NCI-H2107 (cell line): ENCODE data around the gene NCOA4.
"Not testable (repeated sequence)": the region's sequence is repeated elsewhere in the genome, so short reads cannot be mapped to it uniquely, and the experiment has no call there.

Source experiments
- DNase-seq: peaks from one replicate; lab custom pipeline; 2025; lab: John Stamatoyannopoulos, UW

NCOA4 gene

DNA sequence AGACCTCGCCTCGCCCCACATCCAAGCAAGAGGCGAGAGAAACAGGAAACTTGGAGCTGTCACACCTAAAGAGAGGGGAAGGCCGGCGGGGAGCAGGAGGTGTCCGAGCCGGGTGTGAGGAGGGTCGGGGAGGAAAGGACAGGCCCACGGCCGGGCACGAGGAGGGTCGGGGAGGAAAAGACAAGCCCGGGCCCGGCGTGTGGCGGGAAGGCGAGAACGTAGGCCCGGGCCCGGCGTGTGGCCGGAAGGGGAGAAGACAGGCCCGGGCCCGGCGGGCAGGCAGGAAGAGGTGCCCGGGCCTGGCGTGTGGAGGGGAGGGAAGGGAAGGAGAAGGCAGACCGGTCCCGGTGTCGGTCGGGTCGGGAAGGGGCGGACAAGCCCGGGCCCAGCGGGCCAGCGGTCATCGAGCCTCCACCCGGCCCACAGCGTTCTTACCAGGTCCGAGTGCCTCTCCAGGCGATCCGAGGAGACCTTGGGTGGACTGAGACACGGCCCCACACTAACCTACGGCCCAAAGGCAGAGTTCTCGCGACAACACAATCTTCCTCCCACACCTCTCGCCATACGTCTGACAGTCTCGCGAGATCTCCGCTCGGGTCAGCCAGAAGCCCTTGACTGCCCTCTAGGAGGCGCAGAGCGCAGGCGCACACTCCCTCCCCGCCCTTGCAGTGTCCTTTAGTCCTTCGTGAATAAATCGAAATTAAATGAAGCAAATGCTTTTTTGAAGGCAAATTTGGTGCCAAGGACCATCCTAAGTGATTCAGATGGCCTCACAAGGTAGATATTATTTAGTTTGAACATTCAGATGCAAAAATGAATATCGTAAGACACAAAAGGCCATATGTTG lies at the start of gene NCOA4:
TSS of gene NCOA4 (minus strand) at position 533 of the 847 bp plus-strand sequence. CDS start 13,943 bp downstream, outside the sequence.
- DNase-seq, result peak; percentile 61

DNA sequence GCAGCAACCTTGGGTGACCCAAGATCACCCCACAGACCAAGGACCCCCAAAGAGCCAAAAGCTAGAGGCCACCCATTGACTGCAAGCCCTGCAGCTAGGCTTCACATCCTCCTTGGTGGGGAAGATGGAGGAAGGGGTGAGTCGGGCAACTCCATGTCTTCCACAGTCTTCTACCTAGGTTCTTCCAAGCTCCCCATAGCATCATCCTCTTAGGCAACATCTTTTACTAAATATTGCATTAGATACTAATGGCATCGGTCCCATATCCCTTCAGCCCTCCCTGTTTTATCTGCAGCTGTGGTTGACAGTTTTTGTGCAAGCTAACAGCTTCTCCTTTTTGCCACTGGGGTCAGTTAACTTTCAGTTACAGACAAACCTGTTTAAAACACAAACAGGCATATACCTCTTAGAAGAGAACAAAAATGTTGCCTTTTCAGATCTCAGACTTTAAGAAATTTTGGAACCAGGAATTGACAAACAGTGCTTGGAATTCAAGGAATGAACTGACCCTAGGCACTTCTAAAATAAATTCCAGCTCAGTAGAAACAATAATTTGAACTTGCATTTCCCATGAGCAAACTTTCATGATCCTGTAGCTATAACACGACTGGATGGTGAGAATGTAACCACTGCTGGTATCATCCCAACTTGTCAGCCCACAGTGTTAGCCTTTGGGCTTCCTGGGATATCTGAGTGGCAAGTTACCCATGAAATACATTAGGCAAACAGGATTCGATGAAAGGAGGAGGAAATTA lies 49.6 kb upstream of the NCOA4 start:
- DNase-seq, result no peak

DNA sequence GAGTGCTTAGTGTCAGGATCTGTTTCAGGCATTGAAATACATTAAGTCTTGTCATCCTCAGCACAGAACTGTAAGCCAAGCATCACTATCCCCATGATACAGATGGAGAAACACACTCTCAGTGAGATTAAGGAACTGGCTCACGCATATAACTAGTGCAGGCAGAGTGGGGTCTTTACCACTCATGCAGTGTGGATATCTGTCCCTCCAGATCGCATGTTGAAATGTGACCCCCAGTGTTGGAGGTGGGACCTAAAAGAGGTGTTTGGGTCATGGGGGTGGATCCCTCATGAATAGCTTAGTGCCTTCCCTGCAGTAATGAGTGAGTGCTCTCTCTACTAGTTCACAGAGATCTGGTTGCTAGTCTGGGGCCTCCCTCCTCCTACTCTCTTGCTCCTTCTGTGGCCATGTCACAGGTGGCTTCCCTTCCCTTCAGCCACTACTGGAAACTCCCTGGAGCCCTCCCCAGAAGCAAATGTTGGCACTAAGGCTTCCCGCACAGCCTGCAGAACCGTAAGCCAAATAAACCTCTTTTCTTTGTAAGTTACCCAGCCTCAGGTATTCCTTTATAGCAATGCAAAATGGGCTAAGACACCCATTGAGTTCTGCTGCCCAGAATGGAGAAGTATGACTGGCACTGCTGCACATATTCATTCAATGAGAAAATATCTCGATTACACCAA lies 47.4 kb upstream of the NCOA4 start:
- DNase-seq, result no peak

DNA sequence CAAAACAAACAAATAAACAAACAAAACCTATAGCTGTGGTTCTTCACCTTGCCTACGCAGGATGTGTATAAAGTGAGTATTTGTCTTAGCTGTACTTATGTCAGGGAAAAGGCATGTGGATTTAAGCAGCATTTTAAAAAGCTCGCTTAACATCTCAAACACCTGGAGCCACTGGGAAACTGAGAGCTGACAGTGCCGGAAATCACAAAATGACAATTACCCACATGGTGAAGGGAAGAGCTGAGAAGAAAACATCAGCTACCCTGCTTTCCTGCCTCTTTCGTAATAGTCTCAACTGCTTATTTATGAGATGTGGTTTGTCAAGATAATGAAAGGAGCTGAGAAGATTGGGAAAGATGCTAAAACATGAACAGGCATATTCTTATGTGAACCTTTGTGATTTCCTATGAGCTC lies 46.7 kb upstream of the NCOA4 start:
- DNase-seq, result no peak

DNA sequence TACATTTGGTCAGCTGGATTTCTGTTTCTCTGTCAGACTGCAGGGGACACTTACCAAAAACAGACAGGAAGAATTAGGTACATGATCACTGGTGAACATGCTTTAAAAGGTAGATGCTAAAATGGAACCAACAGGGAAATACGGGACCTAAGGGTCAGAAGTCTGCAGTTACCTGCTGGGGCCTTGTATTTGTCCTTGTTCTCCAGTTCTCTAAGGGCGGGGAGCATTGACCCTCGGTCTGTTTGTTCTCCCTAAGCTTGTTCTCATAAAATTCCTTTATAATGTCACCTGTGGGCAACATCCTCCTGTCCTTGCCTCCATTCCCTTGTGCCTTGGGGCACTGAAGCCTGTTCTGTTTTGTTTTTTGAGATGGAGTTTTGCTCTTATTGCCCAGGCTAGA lies 45.4 kb upstream of the NCOA4 start:
- DNase-seq, result no peak

DNA sequence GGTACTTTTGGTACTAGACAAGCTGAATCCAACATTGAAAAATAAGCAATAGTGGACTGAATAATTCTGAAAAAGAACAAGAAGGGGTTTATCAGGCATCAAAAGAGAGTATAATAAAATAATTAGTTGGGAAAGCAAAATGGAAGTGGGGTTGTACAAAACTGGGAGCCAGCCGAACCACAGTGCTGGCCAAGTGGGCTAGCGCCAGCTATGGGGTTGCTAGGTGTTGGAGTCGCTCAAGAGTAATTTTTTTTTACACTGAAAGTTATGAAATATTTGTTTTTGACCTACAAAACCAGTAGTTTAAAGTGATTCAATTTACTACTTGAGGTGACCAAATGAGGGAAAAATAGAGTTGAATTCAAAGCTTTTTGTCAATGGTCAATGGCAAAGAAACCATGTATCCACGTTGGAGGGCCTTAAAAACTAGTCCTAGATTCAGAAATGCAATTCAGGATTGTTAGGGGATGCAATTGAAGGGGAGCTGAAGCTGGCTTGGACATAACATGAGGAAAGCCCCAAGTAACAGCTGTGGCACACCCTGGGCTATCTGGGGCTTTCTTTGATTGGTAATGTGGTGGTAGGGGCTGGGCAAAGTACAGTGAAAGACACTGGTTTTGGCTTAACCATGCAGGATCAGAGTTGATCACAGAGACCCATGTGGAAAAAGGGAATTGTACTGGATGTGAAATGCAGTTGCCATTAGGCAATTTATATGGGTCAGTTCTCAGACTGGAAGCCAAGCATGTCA lies 43.9 kb upstream of the NCOA4 start:
- no peak for DNase-seq

DNA sequence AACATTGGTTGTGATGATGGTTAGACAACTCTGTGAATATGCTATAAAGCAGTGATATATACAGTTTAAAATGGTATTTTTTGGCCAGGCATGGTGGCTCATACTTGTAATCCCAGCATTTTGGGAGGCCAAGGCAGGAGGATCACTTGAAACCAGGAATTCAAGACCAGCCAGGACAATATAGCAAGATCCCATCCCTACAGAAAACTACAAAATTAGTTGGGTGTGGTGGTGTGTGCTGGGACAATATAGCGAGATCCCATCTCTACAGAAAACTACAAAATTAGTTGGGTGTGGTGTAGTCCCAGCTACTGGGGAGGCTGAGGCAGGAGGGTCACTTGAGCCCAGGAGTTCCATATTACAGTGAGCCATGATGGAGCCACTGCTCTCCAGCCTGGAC lies 43.1 kb upstream of the NCOA4 start:
- DNase-seq, result no peak

DNA sequence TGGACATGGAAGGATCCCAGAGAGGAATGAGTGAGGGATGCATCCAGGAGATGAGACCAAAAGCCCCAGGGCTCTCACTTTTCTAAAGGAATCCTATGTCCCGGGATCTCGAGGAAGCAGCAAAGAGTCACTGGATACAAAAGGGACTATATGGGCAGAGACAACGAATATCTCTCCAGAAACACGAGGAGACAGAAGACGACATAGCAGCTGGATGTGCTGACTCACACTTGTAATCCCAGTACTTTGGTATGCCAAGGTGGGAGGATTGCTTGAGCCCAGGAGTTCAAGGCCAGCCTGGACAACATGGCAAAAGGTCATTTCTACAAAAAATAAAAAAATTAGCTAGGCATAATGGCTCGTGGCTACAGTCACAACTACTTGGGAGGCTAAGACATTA lies 40.3 kb upstream of the NCOA4 start:
- DNase-seq, result no peak

DNA sequence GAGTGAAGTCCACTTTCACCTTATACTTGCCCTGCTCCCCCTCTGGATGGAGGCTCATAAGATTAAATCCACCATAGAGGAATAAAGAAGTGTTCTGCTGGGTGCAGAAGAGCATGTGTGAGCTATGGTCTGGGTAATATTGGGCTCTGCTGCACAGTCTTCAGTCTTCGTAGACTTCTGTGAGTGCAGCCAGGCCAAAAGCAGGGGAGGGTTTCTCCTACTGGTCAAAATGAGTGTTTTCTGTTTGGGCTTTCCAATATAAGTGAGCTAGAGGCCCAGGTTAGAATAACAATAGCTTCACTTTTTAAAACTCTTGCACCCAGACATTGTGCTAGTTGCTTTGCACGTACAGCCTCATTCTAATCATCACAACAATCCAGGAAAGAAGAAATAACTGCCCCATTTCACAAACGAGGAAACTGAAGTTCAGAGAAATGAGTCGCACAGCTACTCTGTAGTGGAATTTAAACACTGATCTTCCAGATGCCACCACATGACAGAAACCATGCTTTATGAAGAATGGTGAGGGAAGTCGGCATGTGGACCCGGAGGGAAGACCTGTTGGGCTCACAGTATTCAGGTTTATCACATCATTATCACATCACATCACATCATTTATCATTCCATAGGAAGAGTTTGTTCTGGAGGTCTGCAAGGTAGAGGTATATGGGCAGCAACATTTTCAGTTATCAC lies 39.5 kb upstream of the NCOA4 start:
- DNase-seq, result no peak

DNA sequence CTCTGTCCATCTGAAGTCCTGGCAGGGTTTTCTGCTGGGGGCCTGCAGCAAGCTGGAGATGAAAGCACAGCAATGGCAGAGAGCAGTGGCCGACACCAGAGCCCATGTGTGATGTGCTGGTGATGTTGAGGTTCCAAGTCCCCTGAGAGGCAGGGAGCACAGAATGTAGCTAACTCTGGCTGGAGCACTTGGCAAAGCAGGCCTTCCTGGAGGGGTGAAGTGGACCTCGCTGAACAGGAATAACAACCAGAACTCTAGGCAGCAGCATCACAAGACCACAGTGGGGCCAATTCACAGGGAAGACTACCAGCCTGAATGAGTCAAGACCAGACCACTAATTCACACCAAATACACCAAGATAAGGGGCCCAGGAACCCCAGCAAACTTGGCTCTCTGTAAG lies 38.5 kb upstream of the NCOA4 start:
- no peak for DNase-seq

DNA sequence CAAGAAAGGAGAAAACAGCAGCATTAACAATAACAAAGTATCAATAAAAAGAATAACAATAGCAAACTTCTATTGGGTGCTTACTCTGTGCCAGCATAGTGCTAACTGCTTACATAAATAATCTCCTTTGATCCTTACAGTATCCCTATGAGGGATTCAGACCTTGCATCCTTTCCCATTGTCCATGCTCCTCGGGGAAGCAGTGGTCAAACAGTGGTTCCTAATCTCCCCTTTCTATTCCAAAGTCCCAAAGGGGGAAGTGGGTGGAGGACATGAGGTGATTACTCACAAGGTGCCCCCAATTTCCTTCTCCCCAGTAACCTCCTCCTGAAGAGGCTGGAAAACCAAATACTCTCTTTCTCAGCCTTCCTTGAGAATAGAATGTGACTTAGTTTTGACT lies 37.7 kb upstream of the NCOA4 start:
- no peak for DNase-seq

DNA sequence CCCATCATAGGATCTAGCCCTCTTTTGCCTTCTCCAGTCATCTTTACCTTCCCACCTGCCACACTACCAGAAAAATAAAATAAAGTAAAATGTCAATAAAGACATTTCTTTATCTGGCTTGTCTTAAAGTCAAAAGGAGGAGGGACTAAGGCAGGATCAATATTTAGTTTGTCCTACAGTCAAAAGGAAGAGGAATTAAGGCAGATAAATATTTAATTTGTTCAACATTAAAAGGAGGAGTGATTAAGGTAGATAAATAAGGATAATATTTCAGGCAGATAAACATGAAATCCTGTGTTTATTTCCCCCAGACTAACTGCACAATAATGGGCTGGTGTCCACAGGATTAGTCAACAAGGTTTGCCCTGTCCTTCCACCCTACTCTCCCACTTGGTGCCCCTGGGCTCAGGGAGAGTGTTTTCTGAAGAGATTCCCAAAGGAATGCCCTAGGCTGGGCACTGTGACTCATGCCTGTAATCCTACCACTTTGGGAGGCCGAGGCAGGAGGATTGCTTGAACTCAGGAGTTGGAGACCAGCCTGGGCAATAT lies 33.9 kb upstream of the NCOA4 start:
- no peak for DNase-seq

DNA sequence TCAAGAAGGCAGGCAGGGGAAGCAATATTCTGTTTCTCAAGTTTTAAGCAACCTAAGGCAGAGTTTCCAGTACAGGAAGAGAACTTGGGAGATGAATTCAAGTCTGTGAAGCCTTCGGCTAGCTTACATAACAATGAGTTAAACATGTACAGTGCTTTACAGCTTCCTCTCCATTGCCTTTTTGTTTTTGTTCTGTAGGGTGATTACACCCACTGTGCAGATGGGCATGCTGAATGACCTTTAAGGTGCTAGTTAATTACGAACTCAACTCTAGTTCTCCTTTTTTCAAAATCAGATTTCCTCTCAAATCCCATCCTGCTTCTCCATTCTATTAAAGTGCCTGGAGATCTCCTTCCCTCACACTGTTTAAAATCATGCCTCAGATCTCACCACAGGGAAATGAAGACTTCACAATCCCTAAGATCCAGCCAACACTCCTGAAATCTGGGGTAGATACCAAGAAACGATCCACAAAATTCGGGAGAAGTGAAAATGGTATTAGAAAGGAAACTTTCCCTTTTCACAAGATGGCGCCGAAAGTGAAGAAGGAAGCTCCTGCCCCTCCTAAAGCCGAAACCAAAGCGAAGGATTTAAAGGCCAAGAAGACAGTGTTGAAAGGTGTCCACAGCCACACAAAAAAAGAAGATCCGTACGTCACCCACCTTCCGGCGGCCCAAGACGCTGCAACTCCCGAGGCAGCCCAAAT lies 32.5 kb upstream of the NCOA4 start:
- DNase-seq, result no peak

DNA sequence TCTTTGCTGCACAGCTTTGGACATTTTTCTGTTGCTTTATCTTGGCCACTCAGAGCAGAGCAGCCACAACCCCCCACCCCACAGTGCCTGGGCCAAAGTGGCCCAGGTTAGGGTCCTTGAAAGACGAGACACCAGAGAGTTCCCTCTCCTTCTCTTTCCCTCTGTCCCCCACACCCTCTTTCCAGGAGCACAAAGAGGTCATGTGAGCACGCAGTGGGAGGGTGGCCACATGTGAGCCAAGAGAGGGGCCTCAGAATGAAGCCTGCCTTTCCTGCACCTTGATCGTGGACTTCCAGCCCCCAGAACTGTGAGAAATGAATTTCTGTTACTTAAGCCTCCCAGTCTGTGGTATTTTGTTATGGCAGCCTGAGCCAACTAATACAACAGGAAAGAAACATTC lies 30.3 kb upstream of the NCOA4 start:
- no peak for DNase-seq

DNA sequence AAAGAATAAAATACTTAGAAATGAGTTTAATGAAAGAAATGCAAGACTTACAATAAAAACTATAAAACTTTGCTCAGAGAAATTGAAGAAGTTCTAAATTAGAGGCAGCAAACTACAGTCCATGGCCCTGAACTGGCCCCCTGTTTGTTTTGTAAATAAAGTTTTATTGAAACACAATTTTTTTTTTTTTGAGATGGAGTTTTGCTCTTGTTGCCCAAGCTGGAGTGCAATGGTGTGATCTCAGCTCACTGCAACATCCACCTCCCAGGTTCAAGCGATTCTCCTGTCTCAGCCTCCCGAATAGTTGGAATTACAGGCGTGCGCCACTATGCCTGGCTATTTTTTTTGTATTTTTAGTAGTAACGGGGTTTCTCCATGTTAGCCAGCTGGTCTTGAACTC lies 27.5 kb upstream of the NCOA4 start:
- DNase-seq, result not testable (repeated sequence)

DNA sequence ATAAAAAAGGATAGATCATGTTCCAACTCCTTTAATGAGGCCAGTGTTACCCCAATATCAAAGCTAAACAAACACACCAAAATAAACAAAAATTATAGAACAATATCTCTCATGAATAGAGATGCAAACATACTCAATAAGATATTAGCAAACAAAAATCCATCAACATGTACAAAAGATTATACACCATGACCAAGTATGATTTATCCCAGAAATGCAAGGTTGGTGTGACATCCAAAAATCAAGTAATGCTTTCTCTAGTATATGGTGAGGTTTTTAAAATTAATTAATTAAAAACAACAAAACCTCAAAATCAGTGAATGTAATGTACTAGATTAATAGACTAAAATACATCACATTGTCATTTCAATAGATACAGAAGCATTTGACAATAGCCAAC lies 26.6 kb upstream of the NCOA4 start:
- no peak for DNase-seq

DNA sequence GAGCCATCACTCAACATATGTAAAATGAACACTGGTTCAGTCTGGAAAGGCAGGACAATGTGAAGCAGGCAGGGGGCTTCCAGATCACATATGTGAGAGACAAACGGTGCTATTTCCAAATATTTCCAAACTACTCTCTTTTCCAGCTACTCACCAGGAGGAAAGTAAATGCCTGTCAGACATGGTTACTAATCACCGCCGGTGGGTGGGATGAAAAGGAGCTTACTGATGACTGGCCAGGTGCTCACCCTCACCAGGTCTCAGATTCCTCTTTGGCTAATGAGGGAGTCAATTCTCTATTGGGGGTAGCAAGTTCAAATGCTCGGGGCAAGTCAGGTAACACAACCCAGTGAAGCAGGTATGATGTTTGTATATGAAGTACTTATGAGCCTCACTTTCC lies 25.3 kb upstream of the NCOA4 start:
- no peak for DNase-seq

DNA sequence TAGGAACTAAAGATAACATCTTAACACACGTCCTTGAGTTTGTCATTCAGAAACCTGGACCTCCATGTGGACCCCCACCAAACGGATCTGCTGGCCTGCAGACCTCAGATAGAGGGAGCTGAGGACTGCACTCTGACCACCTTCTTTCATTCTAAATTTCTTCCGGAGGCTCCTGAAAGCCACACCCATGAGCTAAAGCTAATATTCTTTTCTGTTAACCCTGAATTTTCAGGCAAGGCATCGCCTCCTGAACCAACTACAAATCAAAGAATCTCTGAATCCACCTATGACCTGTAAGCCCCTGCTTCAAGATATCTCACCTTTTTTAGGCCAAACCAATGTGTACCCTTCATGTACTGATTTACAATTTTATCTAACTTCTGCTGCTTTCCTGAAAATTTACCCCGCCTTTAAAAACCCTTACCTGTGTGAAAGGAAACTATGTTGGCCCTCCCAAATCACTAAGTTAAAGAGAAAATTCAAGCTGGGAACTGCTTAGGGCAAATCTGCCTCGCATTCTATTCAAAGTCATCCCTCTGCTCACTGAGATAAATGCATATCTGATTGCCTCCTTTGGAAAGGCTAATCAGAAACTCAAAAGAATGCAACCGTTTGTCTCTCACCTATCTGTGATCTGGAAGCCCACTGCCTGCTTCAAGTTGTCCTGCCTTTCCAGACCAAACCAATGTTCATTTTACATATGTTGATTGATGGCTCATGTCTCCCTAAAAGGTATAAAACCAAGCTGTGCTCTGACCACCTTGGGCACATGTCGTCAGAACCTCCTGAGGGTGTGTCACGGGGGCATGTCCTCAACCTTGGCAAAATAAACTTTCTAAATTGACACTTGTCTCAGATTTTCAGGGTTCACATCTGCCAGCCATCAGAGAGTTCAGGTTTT lies 23.4 kb upstream of the NCOA4 start:
- DNase-seq, result no peak

DNA sequence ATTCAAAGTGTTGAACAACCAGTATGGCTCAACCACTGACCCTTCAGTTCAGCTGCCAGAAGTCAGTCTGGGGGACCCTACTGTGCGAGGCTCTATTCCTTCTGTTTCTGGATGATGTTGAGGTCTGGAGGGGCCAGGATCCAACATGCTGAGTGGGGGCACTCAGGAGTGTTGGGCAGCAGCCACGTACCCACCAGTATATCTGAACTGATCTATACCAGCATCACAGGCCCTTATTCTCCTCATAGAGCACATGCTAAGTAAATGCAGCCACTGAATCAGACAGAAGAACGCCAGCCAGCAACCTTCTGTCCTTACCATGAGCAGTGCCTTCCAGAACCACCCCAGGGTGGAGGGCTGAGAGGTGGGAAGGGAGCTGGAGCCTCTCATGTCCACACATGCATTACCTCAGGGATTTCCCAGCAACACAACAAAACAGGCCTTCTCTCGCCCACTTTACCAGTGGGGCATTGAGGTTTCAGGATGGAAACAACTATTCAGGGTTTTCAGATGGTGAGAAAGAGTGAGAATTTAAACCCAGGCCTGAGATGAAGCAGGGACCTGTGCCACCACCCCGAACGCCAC lies 22.5 kb upstream of the NCOA4 start:
- no peak for DNase-seq
